HG03442 (cell line): ENCODE data around the gene KY.

ENCODE experiments used
- ATAC-seq: cut with Tn5 transposase; IDR thresholded peaks from one replicate; pipeline ENCODE4 v1.9.1; 2021; ENCODE audit warnings: mild to moderate bottlenecking, moderate library complexity; ENCODE audit not compliant: unreplicated experiment

KY gene

GRCh38 chr3:134650431-134651346 lies at the start of gene KY:
Gene KY (minus strand): TSS chr3:134651022. CDS start chr3:134650960, 62 bp downstream.
- no peak for ATAC-seq

GRCh38 chr3:134699721-134700120 lies 48.9 kb upstream of the KY start:
- no peak for ATAC-seq

GRCh38 chr3:134699141-134699711 lies 48.4 kb upstream of the KY start:
- no peak for ATAC-seq

- ATAC-seq, result no peak
Measured at GRCh38 chr3:134697830-134698689, 47.2 kb upstream of the KY start.

- no peak for ATAC-seq
Measured at GRCh38 chr3:134696155-134696554, 45.3 kb upstream of the KY start.

GRCh38 chr3:134694946-134695543 lies 44.2 kb upstream of the KY start:
- ATAC-seq, result no peak

GRCh38 chr3:134694466-134694865 lies 43.6 kb upstream of the KY start:
- no peak for ATAC-seq

GRCh38 chr3:134693804-134694203 lies 43.0 kb upstream of the KY start:
- no peak for ATAC-seq

- no peak for ATAC-seq
Measured at GRCh38 chr3:134693226-134693625, 42.4 kb upstream of the KY start.

- ATAC-seq, result no peak
Measured at GRCh38 chr3:134690226-134690625, 39.4 kb upstream of the KY start.

GRCh38 chr3:134687642-134688041 lies 36.8 kb upstream of the KY start:
- no peak for ATAC-seq

GRCh38 chr3:134685929-134686802 lies 35.3 kb upstream of the KY start:
- ATAC-seq, result no peak

GRCh38 chr3:134682196-134682880 lies 31.5 kb upstream of the KY start:
- ATAC-seq, result no peak

GRCh38 chr3:134681522-134681900 lies 30.7 kb upstream of the KY start:
- ATAC-seq, result no peak

- ATAC-seq, result no peak
Measured at GRCh38 chr3:134680796-134681521, 30.1 kb upstream of the KY start.

GRCh38 chr3:134677987-134678308 lies 27.1 kb upstream of the KY start:
- ATAC-seq, result no peak

- ATAC-seq, result no peak
Measured at GRCh38 chr3:134677196-134677986, 26.6 kb upstream of the KY start.

- no peak for ATAC-seq
Measured at GRCh38 chr3:134675726-134676256, 25.0 kb upstream of the KY start.
